Neural cell (in vitro differentiated cells): Measurements from ENCODE around the gene EDAR. TPM values are rescaled to one million over a fixed set of nuclear protein-coding genes. Genes with fewer than 3 reads are reported as not detected.

Experiments used
- H2AFZ ChIP-seq: fragments of 200-600, 300-800 bp; sonication (generic), shearing (Covaris generic); 2 replicates; pipeline ENCODE4 v1.6.0; 2014; ENCODE audit warnings: low read depth, mild to moderate bottlenecking, antibody characterized with exemption, low read length, moderate library complexity
- H3F3A ChIP-seq: fragments of 200-600 bp; shearing (Covaris generic); 2 replicates; pipeline ENCODE4 v1.6.1; 2016; ENCODE audit warnings: mild to moderate bottlenecking, moderate library complexity, mixed read lengths, antibody characterized with exemption, low read length; ENCODE audit not compliant: insufficient read depth, poor library complexity, severe bottlenecking
- H3K27ac ChIP-seq: fragments of 200-600, 300-800 bp; sonication (generic), shearing (Covaris generic); 2 replicates; pipeline ENCODE4 v1.5.1; 2014; ENCODE audit warnings: mild to moderate bottlenecking, low read length, moderate library complexity
- H3K27me3 ChIP-seq: fragments of 300-800, 200-600 bp; sonication (generic), shearing (Covaris generic); 2 replicates; pipeline ENCODE4 v1.6.0; 2014; ENCODE audit warnings: mild to moderate bottlenecking, low read depth, low read length, moderate library complexity; ENCODE audit not compliant: insufficient read depth
- H3K36me3 ChIP-seq: fragments of 300-800, 200-600 bp; sonication (generic), shearing (Covaris generic); 2 replicates; pipeline ENCODE4 v1.5.1; 2014; ENCODE audit warnings: mild to moderate bottlenecking, antibody characterized with exemption, low read length, moderate library complexity; ENCODE audit not compliant: insufficient read depth
- H3K4me2 ChIP-seq: fragments of 300-800, 200-600 bp; sonication (generic), shearing (Covaris generic); 2 replicates; pipeline ENCODE4 v1.6.0; 2014; ENCODE audit warnings: mild to moderate bottlenecking, low read length
- H3K4me3 ChIP-seq: fragments of 300-800, 200-600 bp; sonication (generic), shearing (Covaris generic); 2 replicates; pipeline ENCODE4 v1.5.1; 2014; ENCODE audit warnings: mild to moderate bottlenecking, low read length, moderate library complexity
- H3K79me2 ChIP-seq: fragments of 200-600 bp; shearing (Covaris generic); replicated peaks from 2 replicates; pipeline ENCODE4 v1.6.0; 2014; ENCODE audit warnings: mild to moderate bottlenecking, low read length, moderate library complexity; ENCODE audit not compliant: insufficient read depth
- H3K9ac ChIP-seq: fragments of 300-800, 200-600 bp; sonication (generic), shearing (Covaris generic); 2 replicates; pipeline ENCODE4 v1.6.1; 2016; ENCODE audit warnings: mild to moderate bottlenecking, low read length, mixed read lengths
- H3K9me2 ChIP-seq: fragments of 200-600 bp; shearing (Covaris generic); 2 replicates; pipeline ENCODE4 v1.6.1; 2016; ENCODE audit warnings: mild to moderate bottlenecking, low read length, mixed read lengths; ENCODE audit not compliant: insufficient read depth
- H3K9me3 ChIP-seq: fragments of 200-600, 300-800 bp; sonication (generic), shearing (Covaris generic); 2 replicates; pipeline ENCODE4 v1.6.1; 2016; ENCODE audit warnings: mild to moderate bottlenecking, mixed run types, low read length, moderate library complexity, mixed read lengths
- H4K20me1 ChIP-seq: fragments of 200-600 bp; shearing (Covaris generic); 2 replicates; pipeline ENCODE4 v1.6.1; 2016; ENCODE audit warnings: mild to moderate bottlenecking, mixed run types; ENCODE audit not compliant: insufficient read depth
- EP300 ChIP-seq: fragments of 450-650 bp; conservative IDR thresholded peaks from 2 replicates; pipeline ENCODE4 v1.6.1; 2014; ENCODE audit warnings: antibody characterized with exemption, mild to moderate bottlenecking, moderate library complexity; ENCODE audit not compliant: poor library complexity, severe bottlenecking
- EZH2 ChIP-seq: fragments of 200-600, 300-800 bp; shearing (Covaris generic), sonication (generic); IDR thresholded peaks from 2 replicates; pipeline ENCODE4 v1.6.1; 2014; ENCODE audit warnings: antibody characterized with exemption, low read length, borderline replicate concordance, mild to moderate bottlenecking; ENCODE audit not compliant: insufficient read depth, poor library complexity, severe bottlenecking
- MXI1 ChIP-seq: fragments of 450-650 bp; conservative IDR thresholded peaks from 2 replicates; pipeline ENCODE4 v1.6.1; 2014; ENCODE audit warnings: antibody characterized with exemption, mild to moderate bottlenecking; ENCODE audit not compliant: poor library complexity, severe bottlenecking
- POLR2AphosphoS5 ChIP-seq: IDR thresholded peaks from 2 replicates; pipeline ENCODE4 v1.6.1; 2012
- RAD21 ChIP-seq: fragments of 450-650 bp; conservative IDR thresholded peaks from 2 replicates; pipeline ENCODE4 v1.6.1; 2014; ENCODE audit warnings: antibody characterized with exemption, mild to moderate bottlenecking, moderate library complexity
- REST ChIP-seq: IDR thresholded peaks from 2 replicates; pipeline ENCODE4 v1.6.1; 2012; ENCODE audit warnings: borderline replicate concordance
- SMC3 ChIP-seq: fragments of 450-650 bp; conservative IDR thresholded peaks from 2 replicates; pipeline ENCODE4 v1.6.1; 2014; ENCODE audit warnings: antibody characterized with exemption, mild to moderate bottlenecking, moderate library complexity; ENCODE audit not compliant: poor library complexity
- TAF1 ChIP-seq: IDR thresholded peaks from 2 replicates; pipeline ENCODE4 v1.6.1; 2012; ENCODE audit warnings: low read depth
- polyA plus RNA-seq: library from polyadenylated mRNA; depleted of rRNA; stranded (reverse); fragments of >200 nt; gene quantifications from 2 replicates; pipeline ENCODE4 v1.2.3, GENCODE V29; 2014
- TF ChIP-seq, protein P1 (sequence below): fragments of 450-650 bp; IDR thresholded peaks from 2 replicates; pipeline ENCODE4 v1.5.1; 2014; ENCODE audit warnings: antibody characterized with exemption, mild to moderate bottlenecking, moderate library complexity; ENCODE audit not compliant: poor library complexity, severe bottlenecking

The EDAR gene
- polyA plus RNA-seq, 1 donor from 2014 or later = not detected

DNA sequence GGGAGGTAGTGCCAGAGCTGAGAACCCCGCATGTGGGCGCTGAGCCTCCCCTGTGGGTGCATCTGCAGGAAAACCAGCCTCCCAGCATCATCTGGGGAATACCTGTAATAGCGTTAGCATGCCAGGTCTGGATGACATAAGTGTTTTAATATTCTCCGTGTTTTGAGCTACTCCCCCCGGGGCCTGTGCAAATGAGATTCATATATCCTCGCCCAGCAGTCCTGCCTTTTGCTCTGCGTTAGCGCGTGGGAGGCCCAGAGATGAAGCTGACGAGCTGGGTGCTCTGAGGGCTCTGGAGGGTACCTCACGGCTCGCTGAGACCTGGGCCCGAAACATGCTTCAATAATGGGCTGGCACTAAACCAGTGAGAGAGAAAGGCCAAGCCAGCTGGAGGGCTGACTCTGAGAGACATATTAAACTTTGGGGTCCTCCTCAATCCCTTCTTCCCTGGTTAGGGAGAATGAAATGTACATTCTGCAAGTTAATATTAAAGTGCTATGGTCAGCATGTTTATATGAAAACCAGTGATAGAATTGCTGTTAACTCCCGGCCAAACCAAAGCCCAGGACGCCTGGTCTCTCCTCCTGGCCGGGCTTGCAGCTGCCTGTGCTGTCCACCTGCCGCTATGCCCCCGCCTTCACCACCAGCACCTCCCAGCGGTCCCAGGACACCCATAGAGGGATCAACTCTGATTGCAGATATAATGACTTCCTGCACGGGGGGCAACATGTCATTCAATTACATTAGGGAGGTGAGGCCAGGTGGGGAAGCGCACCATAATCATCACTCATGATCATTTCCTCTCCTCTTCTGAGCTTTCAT is 77.0 kb downstream of the EDAR start:
- Histone ChIP-seq H3K27ac (no peak overlapping the region), H3K9ac (no peak overlapping the region), H3K27me3 (no peaks in the 10 kb centered on the region), H3K79me2 (no peaks in the 10 kb centered on the region), H3K9me3 (no peaks in the 10 kb centered on the region), H3K36me3 (no peaks in the 10 kb centered on the region), H3F3A (no peaks in the 10 kb centered on the region), H2AFZ (no peak overlapping the region), H4K20me1 (no peaks in the 10 kb centered on the region), H3K4me2 (no peak overlapping the region), H3K9me2 (no peaks in the 10 kb centered on the region), H3K4me3 (no peak overlapping the region)
- TF ChIP-seq EP300 (no peak), TAF1 (no peak), REST (no peak), EZH2 (no peak), SMC3 (no peak), POLR2AphosphoS5 (no peak), MXI1 (no peak), RAD21 (no peak)
- TF ChIP-seq, protein P1, sequence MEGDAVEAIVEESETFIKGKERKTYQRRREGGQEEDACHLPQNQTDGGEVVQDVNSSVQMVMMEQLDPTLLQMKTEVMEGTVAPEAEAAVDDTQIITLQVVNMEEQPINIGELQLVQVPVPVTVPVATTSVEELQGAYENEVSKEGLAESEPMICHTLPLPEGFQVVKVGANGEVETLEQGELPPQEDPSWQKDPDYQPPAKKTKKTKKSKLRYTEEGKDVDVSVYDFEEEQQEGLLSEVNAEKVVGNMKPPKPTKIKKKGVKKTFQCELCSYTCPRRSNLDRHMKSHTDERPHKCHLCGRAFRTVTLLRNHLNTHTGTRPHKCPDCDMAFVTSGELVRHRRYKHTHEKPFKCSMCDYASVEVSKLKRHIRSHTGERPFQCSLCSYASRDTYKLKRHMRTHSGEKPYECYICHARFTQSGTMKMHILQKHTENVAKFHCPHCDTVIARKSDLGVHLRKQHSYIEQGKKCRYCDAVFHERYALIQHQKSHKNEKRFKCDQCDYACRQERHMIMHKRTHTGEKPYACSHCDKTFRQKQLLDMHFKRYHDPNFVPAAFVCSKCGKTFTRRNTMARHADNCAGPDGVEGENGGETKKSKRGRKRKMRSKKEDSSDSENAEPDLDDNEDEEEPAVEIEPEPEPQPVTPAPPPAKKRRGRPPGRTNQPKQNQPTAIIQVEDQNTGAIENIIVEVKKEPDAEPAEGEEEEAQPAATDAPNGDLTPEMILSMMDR = no peak

GRCh38 chr2:108911401-108911800 is 77.6 kb downstream of the EDAR start:
- H3K27me3 ChIP-seq = no peaks in the 10 kb centered on the region
- TF ChIP-seq POLR2AphosphoS5 (no peak), EP300 (no peak)

More at GRCh38 chr2:108911401-108911800, 77.6 kb downstream of the EDAR start:
- H3K9me2 ChIP-seq = no peaks in the 10 kb centered on the region
- H3F3A ChIP-seq = no peaks in the 10 kb centered on the region
- H3K9me3 ChIP-seq = no peaks in the 10 kb centered on the region
- no peaks in the 10 kb centered on the region for H3K36me3 ChIP-seq
- no peak overlapping the region for H3K4me3 ChIP-seq
- no peak overlapping the region for H3K9ac ChIP-seq
- H3K4me2 ChIP-seq = no peak overlapping the region
- no peak overlapping the region for H2AFZ ChIP-seq
- no peaks in the 10 kb centered on the region for H3K79me2 ChIP-seq
- H3K27ac ChIP-seq = no peak overlapping the region
- H4K20me1 ChIP-seq = no peaks in the 10 kb centered on the region
